ENCODE data around the gene PHACTR1.

DNA sequence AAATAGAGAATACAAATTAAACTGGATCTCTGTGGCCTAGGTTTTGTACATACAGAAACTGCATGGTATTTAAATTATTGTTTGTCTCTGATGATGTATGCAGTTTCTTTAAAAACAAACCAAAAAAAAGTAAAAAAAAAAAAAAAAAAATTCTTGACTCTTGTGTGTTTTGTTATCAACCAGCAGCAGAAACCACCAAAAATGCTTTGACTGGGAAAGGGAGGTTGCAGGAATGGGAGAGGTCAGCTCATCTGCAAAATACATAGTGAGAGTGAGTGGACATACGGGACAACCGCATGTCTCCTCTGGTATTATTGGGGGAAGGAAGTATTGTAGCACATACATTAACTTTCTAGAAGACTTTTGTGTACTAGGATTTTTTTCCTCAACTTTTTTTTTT is 573.8 kb downstream of the PHACTR1 start:
- TF ChIP-seq, protein P1, sequence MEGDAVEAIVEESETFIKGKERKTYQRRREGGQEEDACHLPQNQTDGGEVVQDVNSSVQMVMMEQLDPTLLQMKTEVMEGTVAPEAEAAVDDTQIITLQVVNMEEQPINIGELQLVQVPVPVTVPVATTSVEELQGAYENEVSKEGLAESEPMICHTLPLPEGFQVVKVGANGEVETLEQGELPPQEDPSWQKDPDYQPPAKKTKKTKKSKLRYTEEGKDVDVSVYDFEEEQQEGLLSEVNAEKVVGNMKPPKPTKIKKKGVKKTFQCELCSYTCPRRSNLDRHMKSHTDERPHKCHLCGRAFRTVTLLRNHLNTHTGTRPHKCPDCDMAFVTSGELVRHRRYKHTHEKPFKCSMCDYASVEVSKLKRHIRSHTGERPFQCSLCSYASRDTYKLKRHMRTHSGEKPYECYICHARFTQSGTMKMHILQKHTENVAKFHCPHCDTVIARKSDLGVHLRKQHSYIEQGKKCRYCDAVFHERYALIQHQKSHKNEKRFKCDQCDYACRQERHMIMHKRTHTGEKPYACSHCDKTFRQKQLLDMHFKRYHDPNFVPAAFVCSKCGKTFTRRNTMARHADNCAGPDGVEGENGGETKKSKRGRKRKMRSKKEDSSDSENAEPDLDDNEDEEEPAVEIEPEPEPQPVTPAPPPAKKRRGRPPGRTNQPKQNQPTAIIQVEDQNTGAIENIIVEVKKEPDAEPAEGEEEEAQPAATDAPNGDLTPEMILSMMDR (IDR thresholded peaks at IDR 0.05; ENCODE audit: low read length), result no peak
- TF ChIP-seq EZH2 (IDR thresholded peaks at IDR 0.05; ENCODE audit: borderline replicate concordance, low read length), result no peak

Data from OCI-LY1 (cell line).